Globus pallidus (tissue), 1 donor: Measurements from ENCODE around the gene DVL1.
A peak's percentile ranks its signal among the peaks of the same experiment; 100 is the strongest.
"Not testable (repeated sequence)": the region's sequence is repeated elsewhere in the genome, so short reads cannot be mapped to it uniquely, and the experiment has no call there.

Experiments
- DNase-seq: peaks from one replicate; pipeline ENCODE4 v3.0.0-alpha.2; 2015; ENCODE audit warnings: low spot score

The DVL1 gene

DNA sequence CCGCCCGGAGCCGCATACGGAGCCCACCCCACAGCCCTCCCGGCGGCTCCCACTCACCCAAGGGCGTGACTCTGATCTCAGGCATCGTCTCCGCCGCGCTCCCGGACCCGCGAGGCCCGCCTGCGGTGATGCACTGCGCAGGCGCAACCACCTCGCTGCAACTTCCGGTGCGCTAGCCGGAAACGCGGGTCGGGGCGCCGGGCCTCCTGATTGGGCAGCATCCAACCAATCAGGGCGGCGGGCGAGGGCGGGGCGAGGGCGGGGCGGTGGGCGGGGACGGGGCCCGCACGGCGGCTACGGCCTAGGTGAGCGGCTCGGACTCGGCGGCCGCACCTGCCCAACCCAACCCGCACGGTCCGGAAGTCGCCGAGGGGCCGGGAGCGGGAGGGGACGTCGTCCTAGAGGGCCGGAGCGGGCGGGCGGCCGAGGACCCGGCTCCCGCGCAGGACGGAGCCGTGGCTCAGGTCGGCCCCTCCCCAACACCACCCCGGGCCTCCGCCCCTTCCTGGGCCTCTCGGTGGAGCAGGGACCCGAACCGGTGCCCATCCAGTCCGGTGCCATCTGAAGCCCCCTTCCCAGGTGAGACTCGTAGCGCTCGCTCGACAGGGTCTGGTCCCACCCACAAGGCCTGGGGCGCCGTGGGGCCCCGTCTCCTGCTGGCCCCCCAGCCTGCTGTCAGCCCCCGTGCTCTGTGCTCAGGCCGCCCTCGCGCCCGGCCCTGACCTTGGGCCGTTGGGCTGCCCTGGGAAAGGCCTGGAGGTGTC lies 24.5 kb downstream of the DVL1 start, which contains the start of the genes CPTP and INTS11:
TSS of gene CPTP (plus strand) at position 279 of the 764 bp plus-strand sequence. CDS start 2,109 bp downstream, outside the sequence.
TSS of gene INTS11 (minus strand) at position 137 of the 764 bp plus-strand sequence. CDS start at position 85, 52 bp downstream.
- peak; percentile 84 for DNase-seq

DNA sequence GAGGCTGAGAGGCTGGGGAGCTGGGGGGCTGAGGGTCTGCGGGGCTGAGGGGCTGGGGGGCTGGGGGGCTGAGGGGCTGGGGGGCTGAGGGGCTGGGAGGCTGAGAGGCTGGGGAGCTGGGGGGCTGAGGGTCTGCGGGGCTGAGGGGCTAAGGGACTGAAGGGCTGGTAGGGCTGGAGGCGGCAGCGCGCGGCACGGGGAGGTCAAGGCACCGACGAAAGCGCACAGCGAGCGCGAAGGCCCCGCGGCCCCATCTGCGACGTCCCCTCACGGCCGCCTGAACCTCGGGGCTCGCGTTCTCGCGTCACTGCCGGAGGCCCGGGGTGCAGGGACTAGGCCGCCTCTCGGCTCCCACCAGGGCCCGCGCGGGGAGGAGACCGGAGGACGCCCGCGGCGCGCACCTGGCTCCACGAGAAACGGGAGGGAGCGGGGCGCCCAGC lies 25.1 kb downstream of the DVL1 start:
- no peak for DNase-seq

DNA sequence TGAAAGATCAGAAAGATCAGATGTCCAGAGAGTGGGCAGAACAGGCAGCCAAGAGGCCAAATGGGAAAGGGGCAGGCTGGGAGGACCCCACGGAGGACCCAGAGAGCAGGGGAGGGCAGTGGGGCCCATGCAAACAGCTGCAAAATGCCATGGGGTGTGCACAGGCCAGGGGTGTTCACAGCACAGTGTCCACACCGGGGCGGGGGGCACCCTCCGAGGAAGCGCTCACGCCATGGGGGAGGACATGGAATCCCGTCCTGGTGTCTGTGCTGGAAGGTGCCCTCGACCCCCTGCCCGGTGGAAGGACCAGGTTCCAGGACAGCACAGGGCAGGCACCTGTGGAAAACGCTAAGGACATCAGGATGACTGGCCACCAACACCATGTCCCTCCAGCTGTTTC lies 26.3 kb downstream of the DVL1 start:
- no peak for DNase-seq

DNA sequence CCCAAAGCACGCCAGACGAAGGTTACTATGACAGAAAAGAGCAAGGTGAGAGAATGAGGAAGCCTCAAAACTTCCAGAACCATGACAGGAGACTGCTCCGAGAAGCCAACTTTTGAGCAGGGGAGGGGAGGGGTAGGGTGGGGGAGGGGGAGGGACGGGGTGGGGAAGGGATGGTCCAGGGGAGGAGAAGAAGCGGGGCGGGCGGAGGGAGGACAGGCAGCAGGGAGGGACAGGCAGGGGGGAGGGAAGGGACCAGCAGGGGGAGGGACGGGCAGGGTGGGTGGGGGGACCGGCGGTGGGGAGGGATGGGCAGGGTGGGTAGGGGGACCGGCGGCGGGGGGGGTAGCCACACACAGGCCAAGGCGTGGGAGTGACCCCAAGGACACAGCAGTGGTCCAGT lies 26.8 kb downstream of the DVL1 start:
- DNase-seq, result no peak

DNA sequence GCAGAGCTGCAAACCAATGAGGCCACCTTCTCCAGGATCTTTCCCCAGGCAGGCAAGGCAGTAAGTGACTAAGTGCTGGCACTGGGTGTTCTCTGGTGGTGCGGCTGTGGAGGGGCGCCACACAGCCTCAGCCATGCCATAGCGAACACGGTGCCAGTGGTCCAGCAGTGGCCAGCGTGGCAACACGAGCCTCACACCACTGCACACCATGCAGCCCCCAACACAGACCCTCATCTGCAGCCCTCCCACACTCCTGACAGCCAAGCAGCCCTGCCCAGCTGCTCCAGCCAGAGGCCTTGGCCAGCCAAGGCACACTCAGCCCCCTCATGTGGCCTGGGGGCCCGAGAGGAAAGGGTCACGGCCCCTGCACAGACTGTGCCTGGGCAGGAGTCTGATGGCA lies 27.7 kb downstream of the DVL1 start:
- DNase-seq, result no peak

DNA sequence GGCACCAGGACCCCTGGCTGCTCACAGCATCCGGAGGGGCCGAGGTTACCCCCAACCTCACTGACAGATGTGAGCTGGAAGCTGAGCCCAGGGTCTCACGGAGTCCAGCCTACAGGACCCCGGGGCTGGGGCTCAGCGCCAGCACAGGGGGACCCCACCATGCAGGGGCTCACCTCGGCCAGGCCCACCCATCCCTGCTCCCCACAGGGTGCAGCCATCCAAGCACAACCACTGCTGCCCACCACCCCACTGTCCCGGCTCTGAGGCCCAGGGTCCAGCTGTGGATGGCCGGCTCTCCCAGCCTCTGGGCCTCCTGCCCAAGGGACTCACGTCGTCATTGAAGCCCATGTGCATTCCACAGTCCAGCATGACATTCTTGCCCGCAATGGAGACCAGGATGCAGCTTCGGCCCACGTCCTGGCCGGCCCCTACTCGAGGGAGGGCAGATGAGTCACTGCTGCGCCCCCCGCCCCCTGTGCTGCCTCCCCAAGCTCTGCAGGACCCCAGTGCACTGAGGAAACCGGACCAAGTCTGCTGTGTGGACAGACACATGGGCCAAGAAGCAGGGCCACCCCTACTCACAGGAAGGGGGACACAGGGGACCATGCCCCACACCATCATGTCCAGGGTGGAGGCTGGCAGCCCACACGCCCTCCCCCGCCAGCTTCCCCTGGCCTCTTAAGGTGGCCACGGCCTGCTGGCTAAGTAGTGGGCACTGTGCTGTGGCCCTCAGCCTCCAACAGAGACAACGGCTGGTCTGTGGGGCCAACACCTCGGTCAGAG lies 28.4 kb downstream of the DVL1 start:
- no peak for DNase-seq

DNA sequence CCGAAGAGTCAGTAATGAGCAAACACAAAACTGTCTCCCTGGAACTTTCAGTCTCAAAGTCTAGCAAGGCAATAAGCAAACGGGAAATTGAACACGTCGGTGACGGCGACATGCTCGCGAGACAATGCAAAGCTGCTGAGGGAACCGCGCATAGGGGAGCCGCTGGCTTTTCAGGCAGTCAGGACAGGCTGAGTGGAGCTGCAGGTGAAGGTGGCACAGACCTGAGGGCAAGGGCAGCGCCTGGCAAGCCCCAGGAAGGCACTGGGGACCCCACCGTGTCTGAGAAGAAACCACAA lies 29.6 kb downstream of the DVL1 start:
- DNase-seq, result no peak

DNA sequence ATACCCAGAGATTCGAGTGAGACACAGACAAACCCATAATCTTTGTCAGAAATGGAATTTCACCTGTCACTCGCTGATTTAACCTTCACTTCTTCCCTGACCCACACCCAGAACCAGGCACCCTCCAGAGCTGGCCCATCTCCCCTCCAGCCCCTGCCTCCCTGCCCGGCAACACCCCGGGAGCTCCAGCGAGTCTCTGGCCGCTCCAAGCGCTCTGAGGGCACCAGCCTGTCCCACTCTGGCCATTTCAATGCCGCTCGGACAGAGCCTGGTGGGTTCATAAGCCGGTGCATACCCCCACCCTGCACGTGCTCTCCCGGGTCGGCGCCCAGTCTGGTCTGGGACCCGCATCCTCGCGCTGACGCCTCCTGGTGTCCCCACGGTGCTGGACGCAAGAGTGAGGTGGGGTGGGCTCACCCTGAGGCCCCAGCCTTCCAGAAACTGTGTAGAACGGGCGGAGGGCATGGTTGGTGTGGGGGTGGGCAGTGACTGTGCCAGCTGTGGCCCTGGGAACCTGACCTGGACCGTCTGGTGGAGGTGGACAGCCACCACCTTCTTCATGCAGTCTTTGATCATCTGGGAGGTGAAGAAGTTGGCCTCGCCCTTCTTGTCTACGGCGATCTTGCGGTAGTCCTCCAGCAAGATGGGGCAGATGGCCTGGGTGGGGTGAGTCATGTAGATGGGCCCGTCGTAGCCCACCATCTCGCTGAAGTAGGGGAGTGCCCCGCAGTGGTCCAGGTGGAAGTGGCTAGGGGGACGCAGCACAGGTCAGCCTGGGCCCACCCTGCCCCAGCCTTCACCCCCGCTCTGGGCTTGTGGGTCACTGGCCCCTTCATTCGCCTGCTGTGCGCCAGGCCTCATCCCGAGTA lies 30.2 kb downstream of the DVL1 start:
- no peak for DNase-seq

DNA sequence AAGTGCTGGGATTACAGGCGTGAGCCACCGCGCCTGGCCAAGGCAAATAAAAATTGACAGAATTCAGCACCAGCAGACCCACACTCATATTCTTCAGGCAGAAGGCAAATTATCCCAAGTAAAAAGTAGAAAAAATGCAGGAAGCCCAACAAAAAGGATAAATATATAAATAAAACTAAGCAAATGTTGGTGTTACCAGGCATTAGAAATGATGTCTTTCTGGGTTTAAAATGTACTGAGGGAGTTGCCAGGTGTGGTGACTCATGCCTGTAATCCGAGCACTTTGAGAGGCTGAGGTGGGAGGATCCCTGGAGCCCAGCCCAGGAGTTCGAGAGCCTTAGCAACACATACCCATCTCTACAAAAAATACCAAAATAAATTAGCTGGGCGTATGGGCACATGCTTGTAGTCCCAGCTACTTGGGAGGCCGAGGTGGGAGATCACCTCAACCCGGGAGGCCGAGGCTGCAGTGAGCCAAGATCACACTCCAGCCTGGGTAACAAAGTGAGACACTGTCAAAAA lies 31.0 kb downstream of the DVL1 start:
- DNase-seq, result no peak

DNA sequence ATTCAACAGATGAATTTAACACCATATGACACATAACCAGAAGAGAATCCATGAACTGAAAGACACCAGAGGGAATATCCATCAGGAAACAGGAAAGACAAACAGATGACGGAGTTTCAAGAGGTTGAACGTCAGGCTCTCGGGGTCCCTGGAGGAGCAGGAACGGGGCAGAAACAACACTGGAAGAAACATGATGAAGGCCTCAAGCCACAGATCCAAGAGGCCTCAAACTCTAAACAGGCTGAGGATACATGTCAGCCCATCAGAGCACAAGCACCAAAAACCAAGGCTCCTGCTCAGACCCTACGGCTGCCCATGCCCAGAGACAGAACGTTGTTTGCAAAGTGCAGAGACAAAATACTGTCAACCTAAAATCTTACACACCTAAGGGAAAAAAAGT lies 31.8 kb downstream of the DVL1 start:
- no peak for DNase-seq

DNA sequence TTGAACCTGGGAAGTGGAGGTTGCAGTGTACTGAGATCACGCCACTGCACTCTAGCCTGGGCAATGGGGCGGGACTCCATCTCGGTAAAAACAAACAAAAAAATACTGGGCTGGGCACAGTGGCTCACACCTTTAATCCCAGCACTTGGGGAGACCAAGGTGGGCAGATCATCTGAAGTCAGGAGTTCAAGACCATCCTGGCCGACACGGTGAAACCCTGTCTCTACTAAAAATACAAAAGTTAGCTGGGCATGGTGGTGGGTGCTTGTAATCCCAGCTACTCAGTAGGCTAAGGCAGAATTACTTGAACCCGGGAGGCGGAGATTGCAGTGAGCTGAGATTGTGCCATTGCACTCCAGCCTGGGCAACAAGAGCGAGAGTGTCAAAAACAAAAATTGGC lies 33.0 kb downstream of the DVL1 start:
- not testable (repeated sequence) for DNase-seq

DNA sequence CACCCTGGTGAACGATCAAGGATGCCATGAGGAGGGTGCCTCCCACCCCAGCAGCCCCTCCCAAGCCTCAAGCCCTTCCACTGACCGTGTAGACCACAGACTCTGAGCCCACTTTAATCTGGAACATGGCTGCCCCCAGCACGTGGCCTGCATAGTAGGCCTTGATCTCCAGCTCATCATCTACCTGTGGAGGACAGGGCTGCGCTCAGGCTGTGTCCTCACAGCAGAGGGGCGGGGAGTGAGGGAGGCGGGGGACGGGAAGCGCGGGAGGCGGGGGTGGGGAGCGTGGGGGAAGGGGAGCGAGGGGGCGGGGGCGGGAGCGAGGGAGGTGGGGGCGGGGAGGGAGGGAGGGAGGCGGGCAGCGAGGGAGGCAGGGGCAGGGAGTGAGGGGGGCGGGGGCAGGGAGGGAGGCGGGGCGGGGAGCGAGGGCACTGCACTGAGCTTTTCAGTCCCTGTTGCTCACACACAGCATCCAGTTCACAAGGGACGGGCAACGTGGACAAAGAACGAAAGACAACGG lies 33.7 kb downstream of the DVL1 start:
- no peak for DNase-seq

DNA sequence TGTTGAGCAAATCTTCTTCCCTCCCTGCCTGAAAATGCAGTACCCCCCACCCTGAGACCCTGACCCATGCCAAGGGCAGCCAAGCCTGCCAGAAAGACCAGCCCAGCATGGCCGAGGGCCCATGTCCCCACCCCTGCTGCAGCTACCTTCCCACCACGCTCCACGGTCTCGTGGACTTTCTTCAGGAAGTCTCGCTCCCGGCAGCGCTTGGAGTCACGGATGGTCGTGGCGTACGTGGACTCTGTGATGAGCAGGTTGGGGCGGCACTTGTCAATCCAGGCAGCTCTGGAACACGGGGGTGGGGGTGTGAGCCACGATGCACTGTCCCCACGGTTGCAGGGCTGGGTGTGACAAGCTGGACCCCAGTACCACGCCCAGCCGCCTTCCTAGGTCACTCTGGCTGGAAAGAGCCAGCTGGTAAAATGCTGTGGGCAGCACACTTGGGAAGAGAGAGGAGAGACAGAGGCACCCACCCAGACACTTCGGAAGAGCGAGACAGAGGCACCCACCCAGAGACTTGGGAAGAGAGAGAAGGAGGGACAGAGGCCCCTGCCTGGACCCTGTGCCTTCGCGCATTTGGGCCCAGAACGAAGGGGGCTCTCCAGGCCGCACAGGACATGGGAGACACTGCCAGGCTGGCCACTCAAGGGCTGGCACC lies 34.4 kb downstream of the DVL1 start:
- no peak for DNase-seq

DNA sequence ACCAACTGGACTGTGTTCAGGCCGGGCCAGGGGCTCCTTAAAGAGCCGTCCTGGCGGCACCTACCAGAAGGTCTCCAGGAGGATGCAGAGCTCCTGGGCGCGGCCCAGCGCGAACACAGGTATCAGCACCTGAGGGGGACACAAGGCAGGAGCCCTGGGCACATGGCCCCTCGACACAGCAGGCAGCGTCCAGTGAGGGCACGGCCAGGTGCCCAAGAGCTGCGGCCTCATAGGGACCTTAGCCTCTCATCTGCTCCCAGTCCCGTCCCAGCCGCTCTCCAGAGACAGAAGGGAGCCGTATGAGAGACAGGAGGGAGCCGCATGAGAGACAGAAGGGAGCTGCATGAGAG lies 35.0 kb downstream of the DVL1 start:
- no peak for DNase-seq

DNA sequence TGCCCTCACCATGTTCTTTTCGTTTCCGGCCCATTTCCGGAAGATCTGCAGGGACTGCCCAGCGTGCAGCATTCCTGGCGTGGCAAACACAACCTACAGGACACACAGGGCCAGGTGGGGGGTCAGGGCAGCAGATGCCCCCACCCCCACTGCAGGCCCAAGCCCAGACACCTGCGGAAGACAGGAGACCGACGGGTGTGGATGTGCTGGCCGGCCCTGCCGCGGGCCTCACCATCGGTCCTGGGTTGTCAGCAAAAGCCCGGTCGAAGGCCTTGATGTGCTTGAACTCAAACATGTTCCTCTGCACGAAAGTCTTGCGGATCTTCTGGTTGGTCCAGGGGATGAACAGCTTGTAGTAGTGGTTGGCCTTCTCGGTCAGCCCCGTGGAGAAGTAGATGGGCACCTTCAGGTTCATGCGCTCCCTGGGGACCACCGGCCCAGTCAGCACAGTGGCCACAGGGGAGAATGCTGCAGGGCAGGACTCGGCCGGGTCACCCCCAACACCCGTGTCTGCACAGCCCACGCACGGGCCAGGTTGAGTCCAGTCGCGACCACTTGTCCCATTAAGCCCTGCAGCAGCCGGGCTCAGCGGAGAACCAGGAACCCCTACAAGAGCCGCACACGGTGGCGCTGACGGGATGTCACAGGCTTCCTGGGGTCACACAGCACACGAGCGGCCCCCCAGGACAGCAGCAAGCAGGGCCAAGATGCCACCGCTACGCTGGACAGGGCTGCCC lies 35.5 kb downstream of the DVL1 start:
- DNase-seq, result no peak

DNA sequence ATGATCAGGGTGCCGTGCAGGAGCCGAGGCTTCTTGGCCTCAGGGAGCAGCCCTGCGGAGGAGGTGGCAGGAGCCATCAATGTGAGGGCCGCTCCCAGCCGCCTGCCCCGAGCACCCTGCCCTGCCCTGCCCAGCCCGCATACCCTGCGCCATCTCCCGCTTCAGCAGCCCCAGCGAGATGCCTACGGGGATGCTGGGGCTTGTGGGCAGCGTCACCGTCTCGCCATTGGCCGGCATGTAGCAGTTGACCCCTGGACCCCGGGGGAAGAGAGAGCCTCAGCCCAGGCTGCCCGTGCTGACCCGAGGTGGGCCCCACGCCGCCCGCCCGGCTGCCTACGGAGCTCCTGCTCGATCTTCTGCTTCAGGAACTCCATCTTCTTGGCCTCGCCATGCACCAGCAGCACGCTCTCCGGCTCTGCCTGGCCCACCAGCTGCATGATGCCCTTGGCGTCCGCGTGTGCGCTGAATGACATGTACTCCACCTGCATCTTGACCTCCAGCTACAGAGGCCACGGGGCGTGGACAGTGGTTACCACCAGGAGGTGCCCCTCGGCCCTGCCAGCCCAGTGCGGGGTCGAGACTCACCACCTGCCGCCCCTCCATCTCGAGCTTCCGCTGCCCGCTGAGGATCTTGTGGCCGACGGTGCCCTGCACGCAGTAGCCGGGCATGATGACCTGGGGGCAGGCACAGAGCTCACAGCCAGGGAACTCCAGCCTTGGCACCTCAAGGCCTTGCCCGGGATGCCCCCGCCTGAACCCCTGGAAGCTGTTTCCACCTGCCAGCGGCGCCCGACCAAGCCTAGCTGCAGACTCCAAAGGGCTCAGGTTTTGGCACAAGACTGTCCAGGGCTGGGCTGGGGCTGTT lies 36.5 kb downstream of the DVL1 start:
- no peak for DNase-seq

DNA sequence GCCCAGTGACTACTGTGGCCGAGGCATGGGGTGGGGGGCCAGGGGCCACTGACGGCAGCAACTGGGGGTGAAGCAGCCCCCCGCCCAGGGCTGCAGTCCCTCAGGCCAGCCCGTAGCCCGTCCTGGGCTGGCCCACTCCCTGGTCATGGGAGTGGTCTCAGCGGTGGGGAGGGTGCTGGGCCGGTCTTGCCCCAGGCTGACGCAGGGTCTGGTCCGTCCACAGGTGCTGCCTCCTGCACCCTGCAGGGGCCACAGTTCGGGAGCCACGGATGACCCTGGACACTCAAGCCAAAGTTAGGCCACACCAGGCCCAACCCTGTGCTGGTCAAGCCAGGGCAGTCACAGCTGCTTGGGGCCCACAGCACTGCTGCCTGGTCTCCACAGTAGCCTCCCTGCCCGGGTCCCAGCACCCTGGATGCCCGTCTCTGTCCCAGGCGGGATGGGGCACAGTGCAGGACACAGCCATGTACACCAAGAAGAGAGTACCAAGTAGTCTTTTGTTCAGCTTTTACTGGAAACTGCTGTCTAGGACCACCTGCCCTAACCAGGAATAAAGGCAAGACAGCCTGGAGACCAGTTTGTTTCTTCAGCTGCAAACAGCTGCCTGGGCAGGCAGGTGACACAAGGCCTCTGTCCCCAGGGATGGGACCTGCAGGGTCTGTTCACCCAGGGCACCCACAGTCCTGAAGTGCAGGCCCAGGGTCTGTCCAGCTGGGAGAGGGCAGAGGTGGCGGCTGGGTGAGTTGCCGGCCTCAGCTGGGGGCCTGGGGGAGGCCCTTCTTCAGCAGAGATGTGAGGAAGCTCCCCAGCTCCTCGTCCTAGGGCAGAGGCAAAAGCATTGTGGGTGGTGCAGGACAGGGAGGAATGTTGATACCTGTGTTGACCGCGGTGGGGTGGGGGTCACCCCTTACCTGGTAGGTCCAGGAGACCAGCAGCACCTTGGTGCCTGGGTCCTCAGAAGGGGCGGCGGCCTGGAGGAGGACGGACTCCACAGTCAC lies 37.8 kb downstream of the DVL1 start:
- DNase-seq, result no peak

DNA sequence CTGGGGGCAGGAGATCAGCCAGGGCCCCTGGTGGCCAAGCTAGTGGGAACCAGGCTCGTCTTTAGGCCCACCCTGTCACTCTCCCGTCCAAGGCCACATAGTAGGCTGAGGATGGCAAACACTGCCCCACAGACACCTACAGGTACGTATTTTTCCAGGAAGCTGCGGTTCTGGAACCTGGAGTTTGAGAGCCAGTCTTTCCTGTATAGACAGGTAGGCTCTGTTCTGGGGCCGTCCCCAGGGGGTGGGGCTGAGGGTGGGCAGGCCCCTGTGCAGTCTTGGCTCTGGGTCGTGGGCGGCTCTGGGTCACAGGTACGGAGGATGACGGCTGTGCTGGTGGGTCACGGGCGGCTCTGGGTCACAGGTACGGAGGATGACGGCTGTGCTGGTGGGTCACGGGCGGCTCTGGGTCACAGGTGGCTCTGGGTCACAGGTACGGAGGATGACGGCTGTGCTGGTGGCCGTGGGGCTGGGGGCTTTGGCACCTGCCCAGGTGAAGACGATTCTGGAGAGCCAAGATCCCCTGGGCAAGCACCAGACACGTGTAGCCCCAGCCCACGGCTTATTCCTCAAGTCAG lies 38.7 kb downstream of the DVL1 start:
- no peak for DNase-seq

DNA sequence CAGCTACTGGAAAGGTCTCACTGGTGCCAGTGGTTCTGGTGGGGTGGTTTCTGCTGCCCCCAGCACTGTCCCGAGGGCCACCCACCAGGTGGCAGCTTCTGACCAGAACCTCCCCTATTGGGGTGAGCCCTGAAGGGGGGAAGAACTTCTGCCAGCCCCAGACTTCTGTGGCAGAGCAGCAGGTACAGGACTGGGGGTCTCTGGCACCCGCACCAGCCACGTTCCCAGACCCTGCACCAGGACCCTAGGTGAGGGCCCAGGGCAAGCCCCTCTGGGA lies 39.2 kb downstream of the DVL1 start:
- no peak for DNase-seq
